BLaER1 treated with 17β-estradiol and CSF1 and Interleukin-3, amounts not matched to agents 10 nM and 100 nM (cell line): ENCODE results near the gene RAB26.
"Not testable (repeated sequence)": the region's sequence is repeated elsewhere in the genome, so short reads cannot be mapped to it uniquely, and the experiment has no call there.

Experiments used
- H3K27ac ChIP-seq, 11 experiments: shearing (Covaris generic); formaldehyde crosslinking; 2 replicates each; pipeline ENCODE4 v1.8.1; 2022
- H3K27me3 ChIP-seq, 11 experiments: shearing (Covaris generic); formaldehyde crosslinking; 2 replicates each; pipeline ENCODE4 v1.8.1; 2022
- H3K36me3 ChIP-seq, 11 experiments: shearing (Covaris generic); formaldehyde crosslinking; 2 replicates each; pipeline ENCODE4 v1.8.1; 2022
- H3K4me1 ChIP-seq, 10 experiments: shearing (Covaris generic); formaldehyde crosslinking; 2 replicates each; pipeline ENCODE4 v1.8.1; 2022
- H3K4me2 ChIP-seq, 11 experiments: shearing (Covaris generic); formaldehyde crosslinking; 2 replicates each; pipeline ENCODE4 v1.8.1; 2022
- H3K4me3 ChIP-seq, 10 experiments: shearing (Covaris generic); formaldehyde crosslinking; 2 replicates each; pipeline ENCODE4 v1.8.1; 2022
- H3K9ac ChIP-seq, 11 experiments: shearing (Covaris generic); formaldehyde crosslinking; 2 replicates each; pipeline ENCODE4 v1.8.1; 2022
- H3K9me3 ChIP-seq, 11 experiments: shearing (Covaris generic); formaldehyde crosslinking; replicated peaks in 1 of 11; 2 replicates each; pipeline ENCODE4 v1.8.1; 2022
- H4K20me1 ChIP-seq, 11 experiments: shearing (Covaris generic); formaldehyde crosslinking; 2 replicates each; pipeline ENCODE4 v1.8.1; 2022
- Cebpa-rat ChIP-seq, 11 experiments: shearing (Covaris generic); IDR thresholded peaks; 2 replicates each; pipeline ENCODE4 v1.8.1; 2022

Gene RAB26

GRCh38 chr16:2121853-2122252, 26.6 kb upstream of the RAB26 start:
- Histone ChIP-seq H3K27me3 (no peaks in the 10 kb centered on the region), H4K20me1 (peaks cover 61 to 92% (median 71%) of the 10 kb centered on the region in 11 experiments; a peak in 20 of 22 replicates), H3K9ac (no peak overlapping the region), H3K4me3 (no peak overlapping the region), H3K27ac (no peak overlapping the region), H3K4me1 (peaks cover 29 to 48% (median 36%) of the 10 kb centered on the region in 10 experiments), H3K9me3 (no peaks in the 10 kb centered on the region), H3K4me2 (peak overlapping the region in 2 of 11 experiments; percentile 24 to 28; a peak in 3 of 22 replicates), H3K36me3 (peaks cover 0 to 3% (median 0%) of the 10 kb centered on the region in 11 experiments; a peak in 1 of 22 replicates)
- no peak for TF ChIP-seq Cebpa-rat (IDR thresholded peaks at IDR 0.05)

DNA sequence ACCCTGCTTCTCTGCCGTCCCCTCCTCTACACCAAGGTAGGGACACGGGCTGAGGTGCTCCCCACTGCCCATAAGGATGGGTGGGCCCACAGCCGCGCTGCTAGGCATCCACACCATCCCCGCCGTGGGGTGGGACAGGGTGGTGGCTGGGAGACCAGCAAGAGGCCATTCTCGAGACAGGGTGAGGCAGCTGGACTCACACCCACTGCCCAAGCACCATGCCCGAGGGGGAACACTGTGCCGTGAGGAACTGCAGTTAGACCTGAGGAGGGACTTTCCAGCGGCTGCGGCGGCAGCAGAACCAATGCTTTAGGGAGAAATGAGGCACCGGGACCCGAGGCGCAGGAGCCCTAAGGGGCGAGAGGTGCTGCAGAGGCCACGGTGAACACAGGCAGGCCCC, 26.0 kb upstream of the RAB26 start:
- Histone ChIP-seq H3K27ac (no peak overlapping the region), H3K4me1 (peaks cover 34 to 54% (median 41%) of the 10 kb centered on the region in 10 experiments)

DNA sequence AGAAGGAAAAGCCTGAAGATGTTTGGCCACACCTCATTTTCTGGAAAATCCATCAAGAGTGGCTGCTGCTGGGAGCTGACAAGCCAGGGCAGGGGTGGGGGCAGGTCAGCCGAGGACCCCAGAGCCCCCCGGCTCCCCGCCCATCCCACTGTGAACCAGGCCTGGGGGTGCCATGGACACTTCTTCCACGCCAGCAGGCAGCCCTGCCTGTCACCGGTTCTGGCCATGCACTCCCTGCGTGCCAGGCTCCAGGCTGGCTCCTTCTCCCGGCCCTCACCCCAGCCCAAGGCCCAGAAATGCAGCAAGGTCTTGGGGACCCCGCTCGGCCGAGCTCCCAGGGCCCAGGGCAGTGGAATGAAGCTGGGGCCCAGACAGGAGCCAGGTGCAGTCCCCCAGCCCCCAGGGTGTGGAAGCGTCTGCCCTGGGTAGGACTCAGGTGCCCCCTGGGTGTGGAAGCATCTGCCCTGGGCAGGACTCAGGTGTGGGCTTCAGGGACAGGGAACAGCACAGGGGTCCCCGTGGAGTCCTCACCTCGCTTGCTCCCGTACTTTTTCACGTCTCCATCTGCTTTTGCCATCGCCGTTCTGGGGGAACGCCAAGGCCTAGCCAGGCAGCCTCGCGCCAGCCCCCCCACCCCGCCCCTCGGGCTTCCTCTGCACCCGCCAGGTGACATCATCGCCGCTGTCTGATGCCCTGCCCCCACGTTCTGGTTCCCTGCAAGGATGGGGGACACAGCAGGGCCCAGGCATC, 25.3 kb upstream of the RAB26 start:
- H3K9ac ChIP-seq, H3K27me3 ChIP-seq, H3K9me3 ChIP-seq, H3K4me3 ChIP-seq, H3K36me3 ChIP-seq, H3K27ac ChIP-seq: not testable (repeated sequence)
- Histone ChIP-seq H4K20me1 (peaks cover 67 to 92% (median 74%) of the 10 kb centered on the region in 11 experiments; a peak in 20 of 22 replicates), H3K4me2 (peak overlapping the region in 1 of 11 experiments; percentile 90; a peak in 2 of 22 replicates), H3K4me1 (peaks cover 37 to 56% (median 44%) of the 10 kb centered on the region in 10 experiments)

More for the DNA sequence above, 26.0 kb upstream of the RAB26 start:
- no peak for TF ChIP-seq Cebpa-rat (IDR thresholded peaks at IDR 0.05)
- no peak overlapping the region for H3K4me2 ChIP-seq
- no peaks in the 10 kb centered on the region for H3K27me3 ChIP-seq
- H4K20me1 ChIP-seq: peaks cover 67 to 92% (median 72%) of the 10 kb centered on the region in 11 experiments; a peak in 20 of 22 replicates
- H3K9ac ChIP-seq: peak overlapping the region in 1 of 11 experiments; percentile 33; a peak in 2 of 22 replicates
- H3K36me3 ChIP-seq: no peaks in the 10 kb centered on the region
- H3K9me3 ChIP-seq: no peaks in the 10 kb centered on the region
- H3K4me3 ChIP-seq: no peak overlapping the region

GRCh38 chr16:2123706-2124376, 24.6 kb upstream of the RAB26 start:
- H3K9me3 ChIP-seq, H3K27me3 ChIP-seq, H3K36me3 ChIP-seq: not testable (repeated sequence)
- peak overlapping the region in 10 of 11 experiments; percentile 42 to 77 (median 74); a peak in 18 of 22 replicates for H3K27ac ChIP-seq
- H3K4me1 ChIP-seq: peaks cover 43 to 61% (median 50%) of the 10 kb centered on the region in 10 experiments
- H3K4me3 ChIP-seq: peak overlapping the region in 3 of 10 experiments; percentile 36 to 51 (median 42); a peak in 2 of 20 replicates
- H3K9ac ChIP-seq: peak overlapping the region; percentile 47 to 79 (median 74); a peak in 20 of 22 replicates
- peaks cover 65 to 92% (median 80%) of the 10 kb centered on the region in 11 experiments; a peak in 20 of 22 replicates for H4K20me1 ChIP-seq
- peak overlapping the region; percentile 82 to 94 (median 90) for H3K4me2 ChIP-seq

- H3K9me3 ChIP-seq, H3K36me3 ChIP-seq, H3K27me3 ChIP-seq: not testable (repeated sequence)
- Histone ChIP-seq H3K4me3 (peak overlapping the region in 8 of 10 experiments; percentile 28 to 59 (median 43); a peak in 13 of 20 replicates), H3K4me1 (peaks cover 48 to 66% (median 55%) of the 10 kb centered on the region in 10 experiments), H3K27ac (peak overlapping the region in 10 of 11 experiments; percentile 42 to 77 (median 74); a peak in 20 of 22 replicates), H3K9ac (peak overlapping the region; percentile 47 to 79 (median 74); a peak in 21 of 22 replicates), H3K4me2 (peak overlapping the region; percentile 82 to 94 (median 90)), H4K20me1 (peaks cover 61 to 90% (median 78%) of the 10 kb centered on the region in 11 experiments; a peak in 20 of 22 replicates)
Measured at GRCh38 chr16:2124377-2124693, 24.1 kb upstream of the RAB26 start.

GRCh38 chr16:2124694-2125444, 23.6 kb upstream of the RAB26 start:
- Histone ChIP-seq H3K27ac (peak overlapping the region in 10 of 11 experiments; percentile 42 to 77 (median 74); a peak in 20 of 22 replicates), H4K20me1 (peaks cover 61 to 90% (median 77%) of the 10 kb centered on the region in 11 experiments; a peak in 20 of 22 replicates), H3K9ac (peak overlapping the region; percentile 47 to 79 (median 74); a peak in 21 of 22 replicates), H3K4me3 (peak overlapping the region; percentile 25 to 59 (median 42); a peak in 15 of 20 replicates), H3K4me1 (peaks cover 51 to 71% (median 60%) of the 10 kb centered on the region in 10 experiments), H3K4me2 (peak overlapping the region; percentile 82 to 94 (median 90))
- H3K9me3 ChIP-seq, H3K27me3 ChIP-seq, H3K36me3 ChIP-seq: not testable (repeated sequence)

- Histone ChIP-seq H3K27ac (peak overlapping the region in 10 of 11 experiments; percentile 42 to 77 (median 74); a peak in 20 of 22 replicates), H4K20me1 (peaks cover 64 to 90% (median 77%) of the 10 kb centered on the region in 11 experiments; a peak in 20 of 22 replicates), H3K4me3 (peak overlapping the region in 8 of 10 experiments; percentile 25 to 51 (median 40); a peak in 7 of 20 replicates), H3K4me2 (peak overlapping the region; percentile 82 to 94 (median 90)), H3K9ac (peak overlapping the region; percentile 47 to 79 (median 74); a peak in 19 of 22 replicates), H3K4me1 (peaks cover 57 to 78% (median 67%) of the 10 kb centered on the region in 10 experiments)
- H3K27me3 ChIP-seq, H3K9me3 ChIP-seq, H3K36me3 ChIP-seq: not testable (repeated sequence)
Measured at GRCh38 chr16:2125609-2126008, 22.8 kb upstream of the RAB26 start.

GRCh38 chr16:2126161-2126743, 22.2 kb upstream of the RAB26 start:
- not testable (repeated sequence) for H3K9me3 ChIP-seq, H3K4me3 ChIP-seq, H3K36me3 ChIP-seq, H3K27me3 ChIP-seq
- Histone ChIP-seq H3K27ac (peak overlapping the region in 5 of 11 experiments; percentile 14 to 77 (median 53); a peak in 4 of 22 replicates), H4K20me1 (peaks cover 57 to 90% (median 73%) of the 10 kb centered on the region in 11 experiments; a peak in 20 of 22 replicates), H3K4me2 (peak overlapping the region; percentile 82 to 94 (median 90)), H3K9ac (peak overlapping the region in 7 of 11 experiments; percentile 11 to 75 (median 39); a peak in 9 of 22 replicates), H3K4me1 (peaks cover 57 to 81% (median 69%) of the 10 kb centered on the region in 10 experiments)

- Histone ChIP-seq H4K20me1 (peaks cover 50 to 90% (median 65%) of the 10 kb centered on the region in 11 experiments; a peak in 20 of 22 replicates), H3K4me2 (peak overlapping the region; percentile 82 to 94 (median 90); a peak in 18 of 22 replicates), H3K9ac (peak overlapping the region in 6 of 11 experiments; percentile 22 to 61 (median 38); a peak in 5 of 22 replicates), H3K27ac (peak overlapping the region in 6 of 11 experiments; percentile 4 to 53 (median 24); a peak in 4 of 22 replicates), H3K4me1 (peaks cover 57 to 75% (median 66%) of the 10 kb centered on the region in 10 experiments)
- H3K36me3 ChIP-seq, H3K4me3 ChIP-seq, H3K27me3 ChIP-seq, H3K9me3 ChIP-seq: not testable (repeated sequence)
Measured at GRCh38 chr16:2126928-2127556, 21.4 kb upstream of the RAB26 start.

DNA sequence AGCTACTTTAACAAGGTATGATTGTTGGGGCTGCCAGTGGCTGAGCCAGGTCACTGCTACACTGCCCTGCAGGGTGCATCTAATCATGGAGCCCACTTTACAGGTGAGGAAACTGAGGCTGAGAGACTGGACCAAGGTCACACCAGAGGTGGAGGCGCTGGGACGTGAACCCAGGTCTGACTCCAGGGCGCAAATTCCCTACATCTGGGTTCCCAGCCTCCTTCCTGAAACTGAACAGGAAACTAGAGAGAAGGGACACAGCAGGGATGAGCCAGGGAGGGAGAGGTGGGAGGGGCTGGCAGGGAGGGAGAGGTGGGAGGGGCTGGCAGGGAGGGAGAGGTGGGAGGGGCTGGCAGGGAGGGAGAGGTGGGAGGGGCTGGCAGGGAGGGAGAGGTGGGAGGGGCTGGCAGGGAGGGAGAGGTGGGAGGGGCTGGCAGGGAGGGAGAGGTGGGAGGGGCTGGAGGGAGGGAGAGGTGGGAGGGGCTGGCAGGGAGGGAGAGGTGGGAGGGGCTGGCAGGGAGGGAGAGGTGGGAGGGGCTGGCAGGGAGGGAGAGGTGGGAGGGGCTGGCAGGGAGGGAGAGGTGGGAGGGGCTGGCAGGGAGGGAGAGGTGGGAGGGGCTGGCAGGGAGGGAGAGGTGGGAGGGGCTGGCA, 20.7 kb upstream of the RAB26 start:
- H3K4me3 ChIP-seq, H3K27ac ChIP-seq, H3K9ac ChIP-seq, H3K27me3 ChIP-seq, H3K36me3 ChIP-seq, H3K9me3 ChIP-seq: not testable (repeated sequence)
- peaks cover 57 to 70% (median 65%) of the 10 kb centered on the region in 10 experiments for H3K4me1 ChIP-seq
- H3K4me2 ChIP-seq: peak overlapping the region in 9 of 11 experiments; percentile 32 to 93 (median 88); a peak in 7 of 22 replicates
- H4K20me1 ChIP-seq: peaks cover 42 to 83% (median 58%) of the 10 kb centered on the region in 11 experiments; a peak in 19 of 22 replicates
